Neural progenitor cell (in vitro differentiated cells): ENCODE results near the gene ANTXR1. TPM values are rescaled to one million over a fixed set of nuclear protein-coding genes. Genes with fewer than 3 reads are reported as not detected.

ENCODE experiments used
- DNase-seq: peaks from one replicate; pipeline ENCODE4 v3.0.0-alpha.2; 2016; ENCODE audit warnings: low spot score
- H2AFZ ChIP-seq: fragments of 200-600 bp; sonication (generic); replicated peaks from 2 replicates; pipeline ENCODE4 v1.6.1; 2016; ENCODE audit warnings: antibody characterized with exemption
- H3F3A ChIP-seq: fragments of 200-600 bp; sonication (generic); 2 replicates; pipeline ENCODE4 v1.6.1; 2016; ENCODE audit warnings: antibody characterized with exemption, low read depth
- H3K27ac ChIP-seq: fragments of 200-600 bp; sonication (generic); 2 replicates; pipeline ENCODE4 v1.5.1; 2016; ENCODE audit warnings: mild to moderate bottlenecking
- H3K27me3 ChIP-seq: fragments of 200-600 bp; sonication (generic); 2 replicates; pipeline ENCODE4 v1.6.1; 2016; ENCODE audit warnings: mild to moderate bottlenecking, moderate library complexity
- H3K36me3 ChIP-seq: fragments of 200-600 bp; sonication (generic); 2 replicates; pipeline ENCODE4 v1.5.1; 2016
- H3K4me1 ChIP-seq: fragments of 200-600 bp; sonication (generic); 2 replicates; pipeline ENCODE4 v1.6.1; 2016; ENCODE audit warnings: mixed run types
- H3K4me2 ChIP-seq: fragments of 200-600 bp; sonication (generic); 2 replicates; pipeline ENCODE4 v1.6.1; 2016
- H3K4me3 ChIP-seq: fragments of 200-600 bp; sonication (generic); 2 replicates; pipeline ENCODE4 v1.5.1; 2016
- H3K79me2 ChIP-seq: fragments of 200-600 bp; sonication (generic); 2 replicates; pipeline ENCODE4 v1.6.1; 2016; ENCODE audit warnings: low read depth
- H3K9ac ChIP-seq: fragments of 200-600 bp; sonication (generic); 2 replicates; pipeline ENCODE4 v1.6.1; 2016
- H3K9me3 ChIP-seq: fragments of 200-600 bp; sonication (generic); 2 replicates; pipeline ENCODE4 v1.5.1; 2016; ENCODE audit warnings: low read depth
- H4K20me1 ChIP-seq: fragments of 200-600 bp; sonication (generic); 2 replicates; pipeline ENCODE4 v1.6.1; 2016; ENCODE audit warnings: low read depth
- H3K27ac Mint-ChIP-seq: 3 replicates; pipeline ENCODE4 v1.8.0; 2021; ENCODE audit warnings: mixed read lengths
- H3K27me3 Mint-ChIP-seq: 2 replicates; pipeline ENCODE4 v1.8.0; 2022; ENCODE audit warnings: low read depth, mild to moderate bottlenecking, inconsistent platforms, moderate library complexity, mixed read lengths; ENCODE audit not compliant: insufficient read depth
- H3K36me3 Mint-ChIP-seq: 3 replicates; pipeline ENCODE4 v1.8.0; 2021; ENCODE audit warnings: mixed read lengths
- H3K4me1 Mint-ChIP-seq: 3 replicates; pipeline ENCODE4 v1.8.0; 2021; ENCODE audit warnings: mixed read lengths
- H3K4me3 Mint-ChIP-seq: 3 replicates; pipeline ENCODE4 v1.8.0; 2021; ENCODE audit warnings: mild to moderate bottlenecking, moderate library complexity, mixed read lengths
- H3K9me3 Mint-ChIP-seq: 3 replicates; pipeline ENCODE4 v1.8.0; 2020; ENCODE audit warnings: mixed read lengths
- EZH2 ChIP-seq: fragments of 200-600 bp; sonication (generic); IDR thresholded peaks from 2 replicates; pipeline ENCODE4 v1.6.1; 2017; ENCODE audit warnings: antibody characterized with exemption, mild to moderate bottlenecking, moderate library complexity
- EZH2phosphoT487 ChIP-seq: fragments of 200-600 bp; sonication (generic); IDR thresholded peaks from 2 replicates; pipeline ENCODE4 v1.6.1; 2017; ENCODE audit warnings: antibody characterized with exemption
- total RNA-seq: library from RNA; depleted of rRNA; stranded (reverse); fragments of >200 nt; gene quantifications from 2 replicates; pipeline ENCODE4 v1.2.3, GENCODE V29; 2015; ENCODE audit warnings: low replicate concordance
- TF ChIP-seq, protein P1 (sequence below): fragments of 200-600 bp; sonication (generic); IDR thresholded peaks from 2 replicates; pipeline ENCODE4 v1.5.1; 2017; ENCODE audit warnings: antibody characterized with exemption, mild to moderate bottlenecking

ANTXR1 gene
- total RNA-seq, 1 donor from 2014 or later, result 6.7 TPM

DNA sequence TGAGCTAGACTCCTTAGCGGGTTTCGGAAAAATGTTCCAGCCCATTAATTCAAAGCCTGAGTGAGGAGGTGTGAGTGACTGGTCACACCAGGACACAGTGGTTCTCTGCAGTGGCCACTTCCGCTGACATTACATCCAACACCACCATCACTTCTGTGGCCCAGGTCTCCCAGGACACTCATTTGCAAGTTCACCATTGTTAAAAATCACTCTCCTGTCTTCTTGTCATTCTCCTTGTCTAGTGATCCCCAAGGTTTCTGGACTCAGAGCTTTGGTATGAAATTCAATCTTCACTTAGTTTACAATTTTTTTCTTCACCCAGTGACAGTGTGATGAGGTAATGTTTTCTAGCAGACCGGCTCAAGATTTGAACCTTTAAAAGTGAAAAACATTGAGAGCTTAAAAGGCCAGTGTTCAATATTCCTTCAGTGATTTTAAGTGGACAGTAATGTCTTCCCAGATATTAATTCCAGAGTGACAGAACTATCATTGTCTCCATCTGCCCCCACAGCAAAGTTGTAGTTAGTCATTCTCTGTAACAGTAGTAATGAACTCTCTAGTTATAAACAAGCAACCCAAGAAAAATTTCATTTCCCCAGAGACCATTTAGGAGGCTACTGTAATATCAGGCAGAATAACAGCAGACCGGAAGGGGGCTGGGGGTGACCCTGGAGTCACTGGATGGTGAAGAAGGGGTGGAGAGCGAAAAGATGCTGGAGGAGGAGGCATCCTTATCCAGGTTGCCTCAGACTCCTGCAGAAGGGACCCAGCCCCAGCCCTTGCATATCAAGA, 209.2 kb downstream of the ANTXR1 start:
- Mint-ChIP-seq H3K4me3 (no peak overlapping the region), H3K36me3 (peaks cover 4% of the 10 kb centered on the region), H3K27ac (no peak overlapping the region), H3K4me1 (peaks cover 11% of the 10 kb centered on the region), H3K9me3 (no peaks in the 10 kb centered on the region), H3K27me3 (peaks cover 2% of the 10 kb centered on the region)
- Histone ChIP-seq H3K79me2 (no peaks in the 10 kb centered on the region), H4K20me1 (no peaks in the 10 kb centered on the region), H3K36me3 (no peaks in the 10 kb centered on the region), H2AFZ (no peak overlapping the region), H3K4me1 (peaks cover 13% of the 10 kb centered on the region), H3K27me3 (no peaks in the 10 kb centered on the region), H3F3A (no peaks in the 10 kb centered on the region), H3K9ac (no peak overlapping the region), H3K9me3 (no peaks in the 10 kb centered on the region), H3K27ac (no peak overlapping the region), H3K4me2 (no peak overlapping the region), H3K4me3 (no peak overlapping the region)
- TF ChIP-seq EZH2phosphoT487, result no peak
- TF ChIP-seq, protein P1, sequence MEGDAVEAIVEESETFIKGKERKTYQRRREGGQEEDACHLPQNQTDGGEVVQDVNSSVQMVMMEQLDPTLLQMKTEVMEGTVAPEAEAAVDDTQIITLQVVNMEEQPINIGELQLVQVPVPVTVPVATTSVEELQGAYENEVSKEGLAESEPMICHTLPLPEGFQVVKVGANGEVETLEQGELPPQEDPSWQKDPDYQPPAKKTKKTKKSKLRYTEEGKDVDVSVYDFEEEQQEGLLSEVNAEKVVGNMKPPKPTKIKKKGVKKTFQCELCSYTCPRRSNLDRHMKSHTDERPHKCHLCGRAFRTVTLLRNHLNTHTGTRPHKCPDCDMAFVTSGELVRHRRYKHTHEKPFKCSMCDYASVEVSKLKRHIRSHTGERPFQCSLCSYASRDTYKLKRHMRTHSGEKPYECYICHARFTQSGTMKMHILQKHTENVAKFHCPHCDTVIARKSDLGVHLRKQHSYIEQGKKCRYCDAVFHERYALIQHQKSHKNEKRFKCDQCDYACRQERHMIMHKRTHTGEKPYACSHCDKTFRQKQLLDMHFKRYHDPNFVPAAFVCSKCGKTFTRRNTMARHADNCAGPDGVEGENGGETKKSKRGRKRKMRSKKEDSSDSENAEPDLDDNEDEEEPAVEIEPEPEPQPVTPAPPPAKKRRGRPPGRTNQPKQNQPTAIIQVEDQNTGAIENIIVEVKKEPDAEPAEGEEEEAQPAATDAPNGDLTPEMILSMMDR, result no peak
- no peak for TF ChIP-seq EZH2
- no peak for DNase-seq

DNA sequence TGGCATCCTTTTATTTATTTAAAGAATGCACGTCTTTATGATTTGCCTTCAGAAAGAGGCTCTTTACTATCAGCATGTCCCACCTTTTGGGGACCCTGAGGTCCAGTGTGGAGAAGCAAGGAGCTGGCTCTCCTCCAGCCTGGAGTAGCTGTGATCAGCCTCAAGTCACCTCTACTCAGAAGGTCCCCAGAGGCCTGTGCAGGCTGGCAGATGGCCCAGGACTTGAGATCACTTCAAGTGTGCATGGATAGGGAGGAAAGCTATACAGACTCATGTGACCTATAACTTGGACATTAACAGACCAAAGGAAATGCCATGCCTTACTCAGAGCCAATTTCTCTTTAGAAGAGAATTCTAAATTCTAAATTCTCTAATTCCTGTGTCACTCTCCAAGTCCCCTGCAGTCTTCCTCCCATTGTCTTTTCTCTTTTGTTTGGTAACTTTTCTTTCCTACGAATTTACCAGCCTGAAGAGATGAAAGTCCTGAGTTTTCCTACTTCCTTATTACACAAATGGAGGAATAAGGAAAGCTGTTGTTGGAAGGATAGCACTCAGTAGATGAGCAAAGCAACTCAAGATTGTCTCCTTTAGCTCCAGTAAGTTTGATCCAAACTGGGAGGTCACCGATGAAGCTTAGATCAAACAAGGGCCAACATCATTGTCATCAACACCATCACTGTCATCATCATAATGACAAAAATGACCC, 210.1 kb downstream of the ANTXR1 start:
- TF ChIP-seq EZH2phosphoT487 (no peak), EZH2 (no peak)
- TF ChIP-seq, protein P1, result no peak
- Histone ChIP-seq H2AFZ (no peak overlapping the region), H3F3A (no peaks in the 10 kb centered on the region), H3K27ac (no peak overlapping the region), H3K9ac (no peak overlapping the region), H3K9me3 (no peaks in the 10 kb centered on the region), H3K4me3 (no peak overlapping the region), H3K4me2 (no peak overlapping the region), H3K4me1 (peaks cover 13% of the 10 kb centered on the region), H3K36me3 (no peaks in the 10 kb centered on the region), H4K20me1 (no peaks in the 10 kb centered on the region), H3K27me3 (no peaks in the 10 kb centered on the region), H3K79me2 (no peaks in the 10 kb centered on the region)
- DNase-seq, result no peak
- no peak overlapping the region for H3K27ac Mint-ChIP-seq
- peaks cover 11% of the 10 kb centered on the region for H3K4me1 Mint-ChIP-seq
- no peak overlapping the region for H3K4me3 Mint-ChIP-seq
- peaks cover 6% of the 10 kb centered on the region for H3K36me3 Mint-ChIP-seq
- H3K27me3 Mint-ChIP-seq, result peaks cover 2% of the 10 kb centered on the region
- no peaks in the 10 kb centered on the region for H3K9me3 Mint-ChIP-seq

DNA sequence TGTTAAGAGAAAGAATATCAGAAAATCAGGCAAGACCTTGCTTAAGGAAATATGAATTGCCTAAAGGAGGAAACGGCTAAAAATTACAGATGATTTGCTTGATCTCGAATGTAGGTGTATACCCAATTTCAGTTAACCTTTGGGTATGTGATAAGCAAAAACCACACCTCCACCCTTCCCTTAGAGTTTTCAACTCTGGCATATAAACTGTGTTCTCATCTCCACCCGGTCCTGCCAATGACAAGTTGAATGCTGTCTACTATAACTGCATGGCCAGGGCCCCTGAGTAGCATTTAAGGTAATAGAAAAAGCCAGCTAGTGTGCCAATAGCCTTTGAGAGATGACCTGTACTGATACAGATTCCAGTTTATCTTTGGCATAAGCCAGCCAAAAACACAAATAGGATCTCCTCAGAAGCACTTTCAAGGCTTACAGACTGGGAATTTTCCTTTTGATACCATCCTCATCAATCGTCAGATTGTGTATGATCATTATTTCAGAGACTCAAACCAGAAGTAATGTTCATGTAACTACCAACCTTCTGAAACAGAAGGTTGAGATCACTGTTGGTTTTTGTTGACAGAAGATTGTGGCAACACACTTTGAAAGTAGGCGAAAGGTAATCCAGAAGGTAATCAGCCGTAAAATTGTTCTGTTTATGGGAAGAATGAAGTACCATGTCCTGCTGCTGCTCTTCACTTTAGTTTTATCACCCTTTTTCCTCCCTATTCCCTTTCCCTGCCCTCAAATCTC, 211.0 kb downstream of the ANTXR1 start:
- Histone ChIP-seq H3K27me3 (no peaks in the 10 kb centered on the region), H3F3A (no peaks in the 10 kb centered on the region), H3K79me2 (no peaks in the 10 kb centered on the region), H3K4me3 (no peak overlapping the region), H3K9ac (no peak overlapping the region), H4K20me1 (no peaks in the 10 kb centered on the region), H3K9me3 (no peaks in the 10 kb centered on the region), H3K27ac (no peak overlapping the region), H2AFZ (no peak overlapping the region), H3K4me2 (peak overlapping the region; percentile 9), H3K36me3 (no peaks in the 10 kb centered on the region), H3K4me1 (peaks cover 13% of the 10 kb centered on the region)
- Mint-ChIP-seq H3K36me3 (peaks cover 8% of the 10 kb centered on the region), H3K27me3 (peaks cover 2% of the 10 kb centered on the region), H3K9me3 (no peaks in the 10 kb centered on the region), H3K27ac (no peak overlapping the region), H3K4me1 (peaks cover 11% of the 10 kb centered on the region), H3K4me3 (no peak overlapping the region)
- no peak for DNase-seq
- TF ChIP-seq, protein P1, result no peak
- TF ChIP-seq EZH2phosphoT487 (no peak), EZH2 (no peak)
